HEK293 (cell line): ENCODE data around the gene MED8.

Source experiments
- GLIS2 ChIP-seq: fragments of 450-650 bp; formaldehyde crosslinking; IDR thresholded peaks from 2 replicates; pipeline ENCODE4 v1.5.1; 2016; ENCODE audit warnings: missing biosample characterization, missing genetic modification characterization
- ZNF174 ChIP-seq: fragments of 450-650 bp; formaldehyde crosslinking; IDR thresholded peaks from 2 replicates; pipeline ENCODE4 v1.5.0; 2017; ENCODE audit warnings: missing biosample characterization, mild to moderate bottlenecking, missing genetic modification characterization
- ZNF19 ChIP-seq: fragments of 450-650 bp; formaldehyde crosslinking; IDR thresholded peaks from 2 replicates; pipeline ENCODE4; 2016; ENCODE audit warnings: missing biosample characterization, missing genetic modification characterization, low read depth
- ZNF510 ChIP-seq: fragments of 450-650 bp; formaldehyde crosslinking; IDR thresholded peaks from 2 replicates; pipeline ENCODE4 v1.5.1; 2018; ENCODE audit warnings: mild to moderate bottlenecking, missing genetic modification characterization, missing biosample characterization; ENCODE audit not compliant: insufficient replicate concordance
- ZNF610 ChIP-seq: fragments of 450-650 bp; formaldehyde crosslinking; IDR thresholded peaks from 2 replicates; pipeline ENCODE4 v1.5.1; 2016; ENCODE audit warnings: missing biosample characterization, missing genetic modification characterization, borderline replicate concordance
- ZSCAN30 ChIP-seq: fragments of 450-650 bp; IDR thresholded peaks from 2 replicates; pipeline ENCODE4 v1.5.1; 2018; ENCODE audit warnings: missing biosample characterization, mild to moderate bottlenecking, missing genetic modification characterization, moderate library complexity
- TF ChIP-seq, protein P1 (sequence below): fragments of 450-650 bp; formaldehyde crosslinking; IDR thresholded peaks from 2 replicates; pipeline ENCODE4 v1.5.1; 2016; ENCODE audit warnings: missing biosample characterization, missing genetic modification characterization
- TF ChIP-seq, protein P2 (sequence below): fragments of 450-650 bp; formaldehyde crosslinking; IDR thresholded peaks from 2 replicates; pipeline ENCODE4 v1.5.1; 2017; ENCODE audit warnings: missing biosample characterization, missing genetic modification characterization
- TF ChIP-seq, protein P3 (sequence below): sonication (generic); formaldehyde crosslinking; IDR thresholded peaks from 2 replicates; pipeline ENCODE4 v1.8.1; 2022; ENCODE audit warnings: mild to moderate bottlenecking, moderate library complexity, missing genetic modification reagents

DNA sequence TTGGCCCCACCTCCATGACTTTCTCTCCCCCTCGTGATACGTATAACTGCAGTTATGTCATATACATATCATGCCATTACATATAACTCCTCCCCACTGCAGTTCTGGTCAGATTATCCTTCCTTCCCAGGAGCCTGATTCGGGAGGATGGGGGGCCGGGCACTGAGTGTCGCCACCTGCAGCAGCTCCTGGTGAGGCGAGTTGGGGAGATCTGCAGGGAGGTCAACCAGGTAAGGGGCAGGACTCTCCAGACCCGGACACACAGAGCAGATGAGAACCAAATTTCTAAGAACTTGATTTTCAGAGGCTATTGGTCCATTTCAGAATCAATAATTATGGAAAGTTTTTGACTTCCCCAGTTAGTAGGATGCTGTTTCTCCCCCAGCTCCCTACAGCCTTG, 44.7 kb upstream of the MED8 start:
- TF ChIP-seq, protein P1, sequence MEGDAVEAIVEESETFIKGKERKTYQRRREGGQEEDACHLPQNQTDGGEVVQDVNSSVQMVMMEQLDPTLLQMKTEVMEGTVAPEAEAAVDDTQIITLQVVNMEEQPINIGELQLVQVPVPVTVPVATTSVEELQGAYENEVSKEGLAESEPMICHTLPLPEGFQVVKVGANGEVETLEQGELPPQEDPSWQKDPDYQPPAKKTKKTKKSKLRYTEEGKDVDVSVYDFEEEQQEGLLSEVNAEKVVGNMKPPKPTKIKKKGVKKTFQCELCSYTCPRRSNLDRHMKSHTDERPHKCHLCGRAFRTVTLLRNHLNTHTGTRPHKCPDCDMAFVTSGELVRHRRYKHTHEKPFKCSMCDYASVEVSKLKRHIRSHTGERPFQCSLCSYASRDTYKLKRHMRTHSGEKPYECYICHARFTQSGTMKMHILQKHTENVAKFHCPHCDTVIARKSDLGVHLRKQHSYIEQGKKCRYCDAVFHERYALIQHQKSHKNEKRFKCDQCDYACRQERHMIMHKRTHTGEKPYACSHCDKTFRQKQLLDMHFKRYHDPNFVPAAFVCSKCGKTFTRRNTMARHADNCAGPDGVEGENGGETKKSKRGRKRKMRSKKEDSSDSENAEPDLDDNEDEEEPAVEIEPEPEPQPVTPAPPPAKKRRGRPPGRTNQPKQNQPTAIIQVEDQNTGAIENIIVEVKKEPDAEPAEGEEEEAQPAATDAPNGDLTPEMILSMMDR (tag by site-specific recombination) = no peak
- TF ChIP-seq, protein P2, sequence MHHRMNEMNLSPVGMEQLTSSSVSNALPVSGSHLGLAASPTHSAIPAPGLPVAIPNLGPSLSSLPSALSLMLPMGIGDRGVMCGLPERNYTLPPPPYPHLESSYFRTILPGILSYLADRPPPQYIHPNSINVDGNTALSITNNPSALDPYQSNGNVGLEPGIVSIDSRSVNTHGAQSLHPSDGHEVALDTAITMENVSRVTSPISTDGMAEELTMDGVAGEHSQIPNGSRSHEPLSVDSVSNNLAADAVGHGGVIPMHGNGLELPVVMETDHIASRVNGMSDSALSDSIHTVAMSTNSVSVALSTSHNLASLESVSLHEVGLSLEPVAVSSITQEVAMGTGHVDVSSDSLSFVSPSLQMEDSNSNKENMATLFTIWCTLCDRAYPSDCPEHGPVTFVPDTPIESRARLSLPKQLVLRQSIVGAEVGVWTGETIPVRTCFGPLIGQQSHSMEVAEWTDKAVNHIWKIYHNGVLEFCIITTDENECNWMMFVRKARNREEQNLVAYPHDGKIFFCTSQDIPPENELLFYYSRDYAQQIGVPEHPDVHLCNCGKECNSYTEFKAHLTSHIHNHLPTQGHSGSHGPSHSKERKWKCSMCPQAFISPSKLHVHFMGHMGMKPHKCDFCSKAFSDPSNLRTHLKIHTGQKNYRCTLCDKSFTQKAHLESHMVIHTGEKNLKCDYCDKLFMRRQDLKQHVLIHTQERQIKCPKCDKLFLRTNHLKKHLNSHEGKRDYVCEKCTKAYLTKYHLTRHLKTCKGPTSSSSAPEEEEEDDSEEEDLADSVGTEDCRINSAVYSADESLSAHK (tag by site-specific recombination) = no peak
- no peak for TF ChIP-seq ZNF19
- no peak for TF ChIP-seq ZNF610 (tag by site-specific recombination)
- no peak for TF ChIP-seq GLIS2 (tag by site-specific recombination)
- no peak for TF ChIP-seq ZSCAN30 (tag by site-specific recombination)
- no peak for TF ChIP-seq ZNF510 (tag by site-specific recombination)
- no peak for TF ChIP-seq ZNF174 (tag by site-specific recombination)
- TF ChIP-seq, protein P3, sequence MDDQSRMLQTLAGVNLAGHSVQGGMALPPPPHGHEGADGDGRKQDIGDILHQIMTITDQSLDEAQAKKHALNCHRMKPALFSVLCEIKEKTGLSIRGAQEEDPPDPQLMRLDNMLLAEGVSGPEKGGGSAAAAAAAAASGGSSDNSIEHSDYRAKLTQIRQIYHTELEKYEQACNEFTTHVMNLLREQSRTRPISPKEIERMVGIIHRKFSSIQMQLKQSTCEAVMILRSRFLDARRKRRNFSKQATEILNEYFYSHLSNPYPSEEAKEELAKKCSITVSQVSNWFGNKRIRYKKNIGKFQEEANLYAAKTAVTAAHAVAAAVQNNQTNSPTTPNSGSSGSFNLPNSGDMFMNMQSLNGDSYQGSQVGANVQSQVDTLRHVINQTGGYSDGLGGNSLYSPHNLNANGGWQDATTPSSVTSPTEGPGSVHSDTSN (CRISPR knock-in tag) = no peak
